ACC112 (cell line): ENCODE results near the gene PCDHA9.
"Not testable (repeated sequence)": the region's sequence is repeated elsewhere in the genome, so short reads cannot be mapped to it uniquely, and the experiment has no call there.

ENCODE experiments used
- H2AFZ ChIP-seq: fragments of 200-600 bp; sonication (generic); one replicate; pipeline ENCODE4 v1.6.0; 2017; ENCODE audit warnings: antibody characterized with exemption, low read length; ENCODE audit not compliant: unreplicated experiment
- H3K27ac ChIP-seq: fragments of 200-600 bp; sonication (generic); 2 replicates; pipeline ENCODE4 v1.5.1; 2014; ENCODE audit warnings: low read depth, mild to moderate bottlenecking, antibody characterized with exemption, low read length, moderate library complexity
- H3K27me3 ChIP-seq: fragments of 200-600 bp; sonication (generic); 2 replicates; pipeline ENCODE4 v1.6.1; 2014; ENCODE audit warnings: mild to moderate bottlenecking, antibody characterized with exemption, low read length, moderate library complexity, mixed read lengths; ENCODE audit not compliant: insufficient read depth
- H3K36me3 ChIP-seq: fragments of 200-600 bp; sonication (generic); 2 replicates; pipeline ENCODE4 v1.6.1; 2016; ENCODE audit warnings: mild to moderate bottlenecking, antibody characterized with exemption, low read length, moderate library complexity, mixed read lengths; ENCODE audit not compliant: insufficient read depth
- H3K4me1 ChIP-seq: fragments of 200-600 bp; sonication (generic); one replicate; pipeline ENCODE4 v1.6.1; 2016; ENCODE audit warnings: low read length, mixed read lengths; ENCODE audit not compliant: insufficient read depth, unreplicated experiment, control insufficient read depth
- H3K4me3 ChIP-seq: fragments of 200-600 bp; sonication (generic); 2 replicates; pipeline ENCODE4 v1.5.1; 2014; ENCODE audit warnings: mild to moderate bottlenecking, low read depth, low read length
- H3K79me2 ChIP-seq: fragments of 200-600 bp; sonication (generic); one replicate; pipeline ENCODE4 v1.6.0; 2016; ENCODE audit warnings: low read length; ENCODE audit not compliant: control insufficient read depth, unreplicated experiment, insufficient read depth

PCDHA9 gene

DNA sequence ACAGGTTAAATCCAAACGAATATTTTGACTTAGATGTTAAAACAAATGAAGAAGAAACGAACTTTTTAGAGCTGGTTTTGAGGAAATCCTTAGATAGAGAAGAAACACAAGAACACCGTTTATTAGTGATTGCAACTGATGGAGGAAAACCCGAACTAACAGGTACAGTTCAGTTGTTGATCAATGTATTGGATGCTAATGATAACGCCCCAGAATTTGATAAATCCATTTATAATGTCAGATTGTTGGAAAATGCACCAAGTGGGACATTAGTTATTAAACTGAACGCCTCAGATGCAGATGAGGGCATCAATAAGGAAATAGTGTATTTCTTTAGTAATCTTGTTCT lies 25.9 kb upstream of the PCDHA9 start:
- Histone ChIP-seq H3K27ac (no peak overlapping the region), H3K27me3 (no peaks in the 10 kb centered on the region; the same call in 1 of the 2 replicates), H3K4me3 (no peak overlapping the region), H3K4me1 (no peaks in the 10 kb centered on the region), H2AFZ (no peak overlapping the region), H3K79me2 (no peaks in the 10 kb centered on the region), H3K36me3 (no peaks in the 10 kb centered on the region)

DNA sequence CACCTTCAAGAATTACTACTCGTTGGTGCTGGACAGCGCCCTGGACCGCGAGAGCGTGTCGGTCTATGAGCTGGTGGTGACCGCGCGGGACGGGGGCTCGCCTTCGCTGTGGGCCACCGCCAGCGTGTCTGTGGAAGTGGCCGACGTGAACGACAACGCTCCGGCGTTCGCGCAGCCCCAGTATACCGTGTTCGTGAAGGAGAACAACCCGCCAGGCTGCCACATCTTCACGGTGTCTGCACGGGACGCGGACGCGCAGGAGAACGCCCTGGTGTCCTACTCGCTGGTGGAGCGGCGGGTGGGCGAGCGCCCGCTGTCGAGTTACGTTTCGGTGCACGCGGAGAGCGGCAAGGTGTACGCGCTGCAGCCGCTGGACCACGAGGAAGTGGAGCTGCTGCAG lies 25.2 kb upstream of the PCDHA9 start:
- H3K79me2 ChIP-seq, H3K27ac ChIP-seq, H2AFZ ChIP-seq, H3K27me3 ChIP-seq, H3K4me1 ChIP-seq, H3K36me3 ChIP-seq, H3K4me3 ChIP-seq: not testable (repeated sequence)

DNA sequence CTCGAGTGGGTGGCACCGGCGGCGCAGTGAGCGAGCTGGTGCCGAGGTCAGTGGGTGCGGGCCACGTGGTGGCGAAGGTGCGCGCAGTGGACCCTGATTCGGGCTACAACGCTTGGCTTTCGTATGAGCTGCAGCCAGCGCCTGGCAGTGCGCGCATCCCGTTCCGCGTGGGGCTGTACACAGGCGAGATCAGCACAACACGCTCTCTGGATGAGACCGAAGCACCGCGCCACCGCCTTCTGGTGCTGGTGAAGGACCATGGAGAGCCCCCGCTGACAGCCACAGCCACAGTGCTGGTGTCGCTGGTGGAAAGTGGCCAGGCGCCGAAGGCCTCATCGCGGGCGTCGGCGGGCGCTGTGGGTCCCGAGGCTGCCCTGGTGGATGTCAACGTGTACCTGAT lies 24.7 kb upstream of the PCDHA9 start:
- Histone ChIP-seq H3K79me2 (no peaks in the 10 kb centered on the region), H3K36me3 (no peaks in the 10 kb centered on the region), H3K4me1 (no peaks in the 10 kb centered on the region), H2AFZ (no peak overlapping the region), H3K4me3 (no peak overlapping the region), H3K27ac (no peak overlapping the region), H3K27me3 (no peaks in the 10 kb centered on the region; the same call in 1 of the 2 replicates)

DNA sequence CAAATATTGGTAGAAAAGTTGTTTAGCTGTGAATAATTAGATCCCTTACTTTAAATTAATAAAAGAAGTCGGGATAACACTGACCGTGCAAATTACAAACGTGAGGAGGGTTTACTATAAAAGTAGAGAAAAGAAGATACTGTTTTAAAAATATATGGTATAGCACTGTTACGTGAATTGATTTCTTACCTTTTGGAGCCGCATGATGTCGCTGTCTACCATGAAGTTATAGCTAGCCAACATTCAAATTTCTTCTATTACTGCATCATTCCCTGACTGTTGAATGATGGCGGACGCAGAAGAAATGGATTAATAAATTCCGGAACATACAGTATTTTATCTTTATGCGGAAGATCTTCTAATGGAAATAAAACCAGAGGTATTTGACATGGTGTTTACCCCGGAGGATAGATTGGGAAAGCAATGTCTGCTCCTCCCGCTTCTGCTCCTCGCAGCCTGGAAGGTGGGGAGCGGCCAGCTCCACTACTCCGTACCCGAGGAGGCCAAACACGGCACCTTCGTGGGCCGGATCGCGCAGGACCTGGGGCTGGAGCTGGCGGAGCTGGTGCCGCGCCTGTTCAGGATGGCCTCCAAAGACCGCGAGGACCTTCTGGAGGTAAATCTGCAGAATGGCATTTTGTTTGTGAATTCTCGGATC lies 20.3 kb upstream of the PCDHA9 start, which contains the start of gene PCDHA6:
Gene PCDHA6, plus strand, starts transcription at position 257 of the 658 bp plus-strand sequence. Its CDS starts 132 bp downstream, at position 389.
- H2AFZ ChIP-seq = no peak within 1 kb of the TSS
- no peak within 1 kb of the TSS for H3K4me3 ChIP-seq
- no peaks in the 10 kb centered on the region for H3K36me3 ChIP-seq
- no peaks in the 10 kb centered on the region; the same call in 1 of the 2 replicates for H3K27me3 ChIP-seq
- H3K79me2 ChIP-seq = no peaks in the 10 kb centered on the region
- H3K4me1 ChIP-seq = no peaks in the 10 kb centered on the region
- no peak within 1 kb of the TSS for H3K27ac ChIP-seq

DNA sequence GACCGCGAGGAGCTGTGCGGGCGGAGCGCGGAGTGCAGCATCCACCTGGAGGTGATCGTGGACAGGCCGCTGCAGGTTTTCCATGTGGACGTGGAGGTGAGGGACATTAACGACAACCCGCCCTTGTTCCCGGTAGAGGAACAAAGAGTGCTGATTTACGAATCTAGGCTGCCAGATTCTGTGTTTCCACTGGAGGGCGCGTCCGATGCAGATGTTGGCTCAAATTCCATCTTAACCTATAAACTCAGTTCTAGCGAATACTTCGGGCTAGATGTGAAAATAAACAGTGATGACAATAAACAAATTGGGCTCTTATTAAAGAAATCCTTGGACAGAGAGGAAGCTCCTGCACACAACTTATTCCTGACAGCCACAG lies 19.8 kb upstream of the PCDHA9 start:
- H3K4me1 ChIP-seq = no peaks in the 10 kb centered on the region
- H3K4me3 ChIP-seq = no peak overlapping the region
- H3K36me3 ChIP-seq = no peaks in the 10 kb centered on the region
- H2AFZ ChIP-seq = no peak overlapping the region
- H3K79me2 ChIP-seq = no peaks in the 10 kb centered on the region
- H3K27ac ChIP-seq = no peak overlapping the region
- H3K27me3 ChIP-seq = no peaks in the 10 kb centered on the region; the same call in 1 of the 2 replicates

DNA sequence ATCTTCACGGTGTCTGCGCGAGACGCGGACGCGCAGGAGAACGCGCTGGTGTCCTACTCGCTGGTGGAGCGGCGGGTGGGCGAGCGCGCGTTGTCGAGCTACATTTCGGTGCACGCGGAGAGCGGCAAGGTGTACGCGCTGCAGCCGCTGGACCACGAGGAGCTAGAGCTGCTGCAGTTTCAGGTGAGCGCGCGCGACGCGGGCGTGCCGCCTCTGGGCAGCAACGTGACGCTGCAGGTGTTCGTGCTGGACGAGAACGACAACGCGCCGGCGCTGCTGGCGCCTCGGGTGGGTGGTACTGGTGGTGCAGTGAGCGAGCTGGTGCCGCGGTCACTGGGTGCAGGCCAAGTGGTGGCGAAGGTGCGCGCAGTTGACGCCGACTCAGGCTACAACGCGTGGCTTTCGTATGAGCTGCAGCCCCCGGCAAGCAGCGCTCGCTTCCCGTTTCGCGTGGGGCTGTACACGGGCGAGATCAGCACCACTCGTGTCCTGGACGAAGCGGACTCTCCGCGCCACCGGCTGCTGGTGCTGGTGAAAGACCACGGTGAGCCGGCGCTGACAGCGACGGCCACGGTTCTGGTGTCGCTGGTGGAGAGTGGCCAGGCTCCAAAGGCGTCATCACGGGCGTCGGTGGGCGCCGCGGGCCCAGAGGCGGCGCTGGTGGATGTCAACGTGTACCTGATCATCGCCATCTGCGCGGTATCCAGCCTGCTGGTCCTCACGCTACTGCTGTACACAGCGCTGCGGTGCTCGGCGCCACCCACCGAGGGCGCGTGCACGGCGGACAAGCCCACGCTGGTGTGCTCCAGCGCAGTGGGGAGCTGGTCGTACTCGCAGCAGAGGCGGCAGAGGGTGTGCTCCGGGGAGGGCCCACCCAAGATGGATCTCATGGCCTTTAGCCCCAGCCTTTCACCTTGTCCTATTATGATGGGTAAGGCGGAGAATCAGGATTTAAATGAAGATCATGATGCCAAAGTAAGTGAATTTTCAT lies 18.4 kb upstream of the PCDHA9 start:
- H3K36me3 ChIP-seq, H2AFZ ChIP-seq, H3K27ac ChIP-seq, H3K79me2 ChIP-seq, H3K4me3 ChIP-seq, H3K4me1 ChIP-seq, H3K27me3 ChIP-seq: not testable (repeated sequence)

DNA sequence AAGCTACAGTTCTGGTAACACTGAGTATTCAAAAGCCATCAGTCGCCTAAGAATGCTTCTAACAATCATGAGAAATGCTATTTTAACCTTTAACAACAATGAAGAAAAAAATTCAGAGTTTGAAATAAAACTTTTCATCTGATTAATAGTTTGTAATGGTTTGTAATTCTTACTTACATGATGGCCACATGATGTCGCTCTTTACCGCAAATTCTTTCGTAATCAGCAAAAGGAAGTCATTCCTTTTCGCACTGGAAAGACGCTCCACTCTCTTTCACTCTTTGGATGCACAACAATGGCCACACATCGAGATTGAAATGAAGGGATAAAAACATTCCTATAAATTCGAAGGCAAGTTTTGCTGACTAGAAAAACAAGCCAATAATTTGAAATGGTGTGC lies 14.2 kb upstream of the PCDHA9 start, which contains the start of gene PCDHA7:
Gene PCDHA7, plus strand, starts transcription at position 277 of the 400 bp plus-strand sequence. Its CDS starts 115 bp downstream, at position 392.
- Histone ChIP-seq H3K79me2 (no peaks in the 10 kb centered on the region), H3K4me1 (no peaks in the 10 kb centered on the region), H3K36me3 (no peaks in the 10 kb centered on the region), H3K27ac (no peak within 1 kb of the TSS), H2AFZ (no peak within 1 kb of the TSS), H3K27me3 (no peaks in the 10 kb centered on the region), H3K4me3 (no peak within 1 kb of the TSS; the same call in 1 of the 2 replicates)

DNA sequence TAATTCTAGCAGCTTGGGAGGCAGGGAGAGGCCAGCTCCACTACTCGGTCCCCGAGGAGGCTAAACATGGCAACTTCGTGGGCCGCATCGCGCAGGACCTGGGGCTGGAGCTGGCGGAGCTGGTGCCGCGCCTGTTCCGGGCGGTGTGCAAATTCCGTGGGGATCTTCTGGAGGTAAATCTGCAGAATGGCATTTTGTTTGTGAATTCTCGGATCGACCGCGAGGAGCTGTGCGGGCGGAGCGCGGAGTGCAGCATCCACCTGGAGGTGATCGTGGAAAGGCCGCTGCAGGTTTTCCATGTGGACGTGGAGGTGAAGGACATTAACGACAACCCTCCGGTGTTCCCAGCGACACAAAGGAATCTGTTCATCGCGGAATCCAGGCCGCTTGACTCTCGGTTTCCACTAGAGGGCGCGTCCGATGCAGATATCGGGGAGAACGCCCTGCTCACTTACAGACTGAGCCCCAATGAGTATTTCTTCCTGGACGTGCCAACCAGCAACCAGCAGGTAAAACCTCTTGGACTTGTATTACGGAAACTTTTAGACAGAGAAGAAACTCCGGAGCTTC lies 13.7 kb upstream of the PCDHA9 start:
- H3K27me3 ChIP-seq, H3K4me1 ChIP-seq, H3K79me2 ChIP-seq, H3K27ac ChIP-seq, H2AFZ ChIP-seq, H3K36me3 ChIP-seq, H3K4me3 ChIP-seq: not testable (repeated sequence)

DNA sequence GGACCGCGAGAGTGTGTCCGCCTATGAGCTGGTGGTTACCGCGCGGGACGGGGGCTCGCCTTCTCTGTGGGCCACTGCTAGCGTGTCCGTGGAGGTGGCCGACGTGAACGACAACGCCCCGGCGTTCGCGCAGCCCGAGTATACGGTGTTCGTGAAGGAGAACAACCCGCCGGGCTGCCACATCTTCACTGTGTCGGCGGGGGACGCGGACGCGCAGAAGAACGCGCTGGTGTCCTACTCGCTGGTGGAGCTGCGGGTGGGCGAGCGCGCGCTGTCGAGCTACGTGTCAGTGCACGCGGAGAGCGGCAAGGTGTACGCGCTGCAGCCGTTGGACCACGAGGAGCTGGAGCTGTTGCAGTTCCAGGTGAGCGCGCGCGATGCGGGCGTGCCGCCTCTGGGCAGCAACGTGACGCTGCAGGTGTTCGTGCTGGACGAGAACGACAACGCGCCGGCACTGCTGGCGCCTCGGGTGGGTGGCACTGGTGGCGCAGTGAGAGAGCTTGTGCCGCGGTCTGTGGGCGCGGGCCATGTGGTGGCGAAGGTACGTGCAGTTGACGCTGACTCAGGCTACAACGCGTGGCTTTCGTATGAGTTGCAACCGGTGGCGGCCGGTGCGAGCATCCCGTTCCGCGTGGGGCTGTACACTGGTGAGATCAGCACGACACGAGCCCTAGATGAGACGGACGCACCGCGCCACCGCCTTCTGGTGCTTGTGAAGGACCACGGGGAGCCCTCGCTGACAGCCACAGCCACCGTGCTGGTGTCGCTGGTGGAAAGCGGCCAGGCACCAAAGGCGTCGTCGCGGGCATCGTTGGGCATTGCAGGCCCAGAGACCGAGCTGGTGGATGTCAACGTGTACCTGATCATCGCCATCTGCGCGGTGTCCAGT lies 12.3 kb upstream of the PCDHA9 start:
- Histone ChIP-seq H3K36me3 (no peaks in the 10 kb centered on the region), H3K27me3 (no peaks in the 10 kb centered on the region), H3K79me2 (no peaks in the 10 kb centered on the region), H3K4me1 (no peaks in the 10 kb centered on the region), H3K4me3 (no peak overlapping the region), H3K27ac (no peak overlapping the region), H2AFZ (no peak overlapping the region)
